ENCODE results near the gene CST7.
"Not testable (repeated sequence)": the region's sequence is repeated elsewhere in the genome, so short reads cannot be mapped to it uniquely, and the experiment has no call there.

The CST7 gene

DNA sequence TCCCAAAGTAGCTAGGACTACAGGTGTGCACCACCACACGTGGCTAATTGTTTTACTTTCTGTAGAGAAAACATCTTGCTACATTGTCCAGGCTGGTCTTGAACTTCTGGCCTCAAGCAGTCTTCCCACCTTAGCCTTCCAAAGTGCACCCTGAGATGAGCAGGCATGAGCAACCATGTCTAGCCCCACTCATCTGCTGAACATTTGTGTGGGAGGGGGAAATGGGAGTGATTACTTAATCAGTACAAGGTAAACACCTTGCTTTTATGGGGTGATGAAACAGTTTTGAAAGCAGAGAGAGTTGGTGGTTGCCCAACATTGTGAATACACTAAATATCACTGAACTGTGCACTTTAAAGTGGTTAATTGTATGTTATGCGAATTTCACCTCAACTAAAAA is 38.2 kb downstream of the CST7 start:
- DNase-seq: no peak

DNA sequence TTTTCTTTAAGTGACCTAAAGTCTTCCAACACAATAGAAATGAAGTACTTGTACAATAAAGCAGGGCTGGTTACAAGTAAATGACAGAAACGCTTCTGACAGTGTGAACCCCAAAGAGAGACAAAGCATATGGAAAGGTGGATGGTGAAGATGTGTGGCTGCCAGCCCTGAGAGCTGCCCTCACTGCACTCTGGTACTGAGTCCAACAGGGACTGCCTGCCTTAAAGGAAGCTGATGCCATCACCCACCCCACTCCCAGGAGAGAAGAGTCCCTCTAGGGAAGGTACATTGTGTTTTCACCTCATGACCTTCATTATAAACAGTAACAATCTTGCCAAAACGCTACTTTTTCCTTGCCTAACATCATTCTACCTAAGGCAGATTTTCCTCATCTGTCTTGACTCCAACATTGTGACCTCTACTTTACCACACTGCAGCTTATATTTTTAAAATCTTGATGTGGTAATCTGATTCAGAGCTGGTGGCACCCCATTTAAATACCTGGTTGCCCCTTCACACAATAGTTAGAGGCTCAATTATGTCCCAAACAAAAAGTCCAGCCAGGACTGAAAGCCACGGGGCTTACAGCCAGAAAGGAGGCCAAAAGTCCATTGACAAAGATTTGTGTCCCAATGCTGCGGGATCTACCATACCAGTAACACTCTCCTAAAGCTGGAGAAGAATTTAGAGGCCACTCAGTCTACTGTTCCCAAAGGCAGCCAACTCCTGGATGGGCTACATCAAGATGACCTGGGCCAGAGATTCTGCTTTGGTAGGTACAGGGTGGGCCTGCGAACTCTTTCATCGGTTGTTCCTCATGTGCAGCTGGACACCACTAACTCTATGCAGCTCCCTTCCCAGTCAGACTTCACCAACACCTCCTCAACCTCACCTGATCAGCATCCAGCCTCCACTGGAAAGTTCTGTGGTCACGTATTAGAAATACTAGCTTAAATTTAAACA is 39.1 kb downstream of the CST7 start:
- no peak for DNase-seq

DNA sequence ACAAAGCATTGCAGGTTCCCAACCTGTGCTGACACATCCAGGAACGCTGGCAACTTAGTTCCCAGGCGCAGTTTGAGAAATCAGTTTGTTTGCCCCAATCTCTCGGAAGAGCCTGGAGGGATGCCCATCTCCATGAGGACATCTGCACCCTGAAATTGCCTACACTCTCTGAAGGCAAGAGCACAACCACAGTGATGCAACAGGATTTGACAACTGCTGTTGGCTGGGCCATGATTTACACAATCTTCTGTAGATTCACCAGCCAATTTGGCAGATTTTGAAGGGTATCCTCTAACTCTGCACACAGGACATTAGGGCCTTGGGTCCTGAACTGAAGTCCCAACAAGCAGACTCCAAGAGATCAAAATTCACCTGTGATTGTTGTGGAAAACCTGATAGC is 40.1 kb downstream of the CST7 start:
- DNase-seq: no peak

DNA sequence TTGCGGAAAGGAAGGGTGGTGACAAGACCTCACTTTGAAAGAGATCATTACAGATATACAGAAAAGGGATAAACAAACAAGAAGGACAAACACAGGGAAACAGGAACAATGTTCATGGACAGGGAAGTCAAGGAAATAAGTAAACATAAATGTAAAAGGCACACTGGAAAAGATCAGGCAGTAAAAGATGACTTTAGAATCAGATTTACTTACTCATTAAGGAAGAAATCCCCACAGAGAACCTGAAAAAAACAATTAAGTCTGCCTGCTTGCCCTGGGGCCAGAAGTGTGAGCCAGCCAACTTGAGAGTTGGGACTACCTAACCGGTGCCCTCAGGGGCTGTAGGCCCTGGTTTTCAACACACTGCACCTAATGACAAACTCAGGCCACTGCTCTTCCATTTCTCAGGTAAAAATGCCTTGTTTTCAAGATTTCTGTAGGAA is 41.8 kb downstream of the CST7 start:
- DNase-seq: no peak

DNA sequence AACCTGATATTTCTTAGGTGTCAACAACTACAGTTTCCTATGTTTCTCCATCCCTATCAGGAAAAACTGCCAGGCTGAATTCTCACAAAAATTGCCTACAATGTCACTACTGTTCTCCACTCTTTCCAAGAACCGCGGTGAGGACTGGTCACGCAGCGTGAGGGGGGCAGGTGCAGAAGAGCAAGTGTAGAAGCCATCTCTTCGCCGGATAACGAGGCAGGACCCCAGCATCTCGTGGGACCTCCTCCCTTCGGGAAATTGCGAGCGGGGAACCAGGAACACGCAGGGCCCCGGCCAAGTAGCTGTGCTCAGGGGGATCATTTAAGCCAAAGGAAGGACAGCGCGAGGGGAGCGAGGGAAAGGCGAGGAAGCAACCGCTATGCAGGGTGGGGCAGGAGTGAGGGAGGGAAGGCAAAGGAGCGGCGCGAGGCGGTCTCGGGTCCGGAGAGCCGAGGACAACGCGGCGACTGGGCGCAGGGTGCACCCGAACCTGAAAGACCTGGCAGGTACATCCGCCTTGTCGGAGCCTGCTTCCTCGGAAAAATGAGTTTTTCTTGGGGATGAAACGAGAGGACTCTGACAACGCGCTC is 42.9 kb downstream of the CST7 start:
- peak in 1 of 3 donors; percentile 41 for DNase-seq

DNA sequence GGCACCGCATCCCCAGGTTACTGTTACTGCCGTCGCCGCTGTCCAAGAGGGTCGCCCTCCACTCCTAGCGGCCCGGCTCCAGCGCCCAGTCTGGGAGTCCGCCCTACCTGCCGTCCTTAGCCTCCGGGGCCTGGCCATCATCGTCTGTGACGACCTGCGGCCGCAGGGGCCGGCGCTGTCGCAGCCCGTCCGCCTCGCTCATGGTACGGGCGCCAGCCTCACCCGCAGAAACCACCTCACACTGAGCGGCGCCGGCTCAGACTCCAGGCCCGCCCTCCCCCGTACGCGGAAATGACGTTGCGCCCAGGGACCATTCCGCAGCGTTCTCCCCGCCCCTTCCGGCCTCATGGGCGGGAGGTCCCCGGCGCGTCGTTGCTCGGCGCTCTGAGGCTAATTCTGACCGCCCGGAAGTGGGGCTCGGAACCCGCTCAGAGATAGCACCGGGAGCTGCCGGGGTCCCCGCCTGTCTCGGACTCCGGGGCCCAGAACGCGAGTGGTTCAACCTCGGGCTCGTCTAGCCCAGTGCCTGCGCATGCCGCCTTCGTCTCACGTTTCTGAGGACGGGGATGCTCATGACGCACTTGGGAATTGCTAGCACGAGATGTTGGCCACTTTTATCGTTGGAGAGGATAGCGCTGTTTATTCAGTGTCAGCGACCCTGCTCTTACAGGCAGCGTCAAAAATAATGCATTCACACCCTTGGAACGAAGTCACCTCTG is 43.6 kb downstream of the CST7 start, which contains the start of gene APMAP:
Gene APMAP, minus strand, starts transcription at position 265 of the 719 bp plus-strand sequence. Its CDS starts 63 bp downstream, at position 202.
- DNase-seq: peak; percentile 95 to 98 (median 98)

DNA sequence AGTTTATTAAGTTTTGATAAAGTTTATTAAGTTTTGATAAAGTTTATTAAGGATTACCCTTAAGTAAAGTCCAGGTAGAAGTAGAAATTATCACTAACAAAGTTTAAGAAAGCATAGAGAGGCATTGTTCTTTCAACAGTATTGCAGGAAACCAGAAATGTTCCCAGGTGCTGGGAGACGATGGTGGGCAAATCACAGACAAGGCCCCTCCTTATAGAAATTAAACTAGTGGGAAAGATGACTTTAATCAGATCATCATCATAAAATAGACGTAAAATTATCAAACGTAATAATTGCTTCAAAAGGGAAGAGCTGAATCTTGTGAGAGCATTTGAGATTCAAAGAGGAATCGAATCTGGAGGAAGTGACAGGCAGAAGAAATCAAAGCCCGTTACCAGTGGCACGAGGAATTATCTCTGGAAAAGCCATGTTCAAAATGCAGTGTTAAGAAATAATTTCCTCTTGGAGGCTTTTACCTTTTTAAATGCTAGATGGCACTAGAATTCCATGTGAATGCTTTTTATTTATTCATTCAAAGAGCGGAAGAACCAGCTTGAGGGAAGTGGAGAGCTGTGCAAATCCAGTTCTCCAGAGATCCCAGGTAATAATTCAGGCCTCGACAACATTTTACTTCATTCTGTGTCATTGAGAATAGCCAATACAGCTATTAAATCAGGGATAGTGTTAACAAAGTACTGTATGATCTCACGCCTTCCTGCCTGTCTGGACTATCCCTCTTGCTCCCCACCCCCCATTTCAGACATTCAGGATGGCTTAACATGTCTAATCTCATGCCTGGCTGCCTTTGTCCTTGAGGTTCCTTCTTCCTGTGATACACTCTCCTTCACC is 44.5 kb downstream of the CST7 start:
- DNase-seq: peak; percentile 21 to 52 (median 38)

DNA sequence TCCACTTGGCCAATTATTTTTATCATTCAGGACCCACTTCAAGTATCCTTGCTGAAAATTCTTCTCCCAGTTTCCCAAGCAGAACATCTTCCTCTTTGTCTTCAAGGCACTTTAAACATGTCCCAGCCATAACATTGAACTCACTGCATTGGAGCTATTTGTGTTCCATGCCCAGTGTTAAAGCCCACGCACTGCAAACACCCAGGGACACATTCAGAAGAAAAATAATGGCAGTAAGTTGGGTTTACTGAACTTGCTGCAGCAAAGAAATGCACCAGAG is 45.1 kb downstream of the CST7 start:
- DNase-seq: no peak

DNA sequence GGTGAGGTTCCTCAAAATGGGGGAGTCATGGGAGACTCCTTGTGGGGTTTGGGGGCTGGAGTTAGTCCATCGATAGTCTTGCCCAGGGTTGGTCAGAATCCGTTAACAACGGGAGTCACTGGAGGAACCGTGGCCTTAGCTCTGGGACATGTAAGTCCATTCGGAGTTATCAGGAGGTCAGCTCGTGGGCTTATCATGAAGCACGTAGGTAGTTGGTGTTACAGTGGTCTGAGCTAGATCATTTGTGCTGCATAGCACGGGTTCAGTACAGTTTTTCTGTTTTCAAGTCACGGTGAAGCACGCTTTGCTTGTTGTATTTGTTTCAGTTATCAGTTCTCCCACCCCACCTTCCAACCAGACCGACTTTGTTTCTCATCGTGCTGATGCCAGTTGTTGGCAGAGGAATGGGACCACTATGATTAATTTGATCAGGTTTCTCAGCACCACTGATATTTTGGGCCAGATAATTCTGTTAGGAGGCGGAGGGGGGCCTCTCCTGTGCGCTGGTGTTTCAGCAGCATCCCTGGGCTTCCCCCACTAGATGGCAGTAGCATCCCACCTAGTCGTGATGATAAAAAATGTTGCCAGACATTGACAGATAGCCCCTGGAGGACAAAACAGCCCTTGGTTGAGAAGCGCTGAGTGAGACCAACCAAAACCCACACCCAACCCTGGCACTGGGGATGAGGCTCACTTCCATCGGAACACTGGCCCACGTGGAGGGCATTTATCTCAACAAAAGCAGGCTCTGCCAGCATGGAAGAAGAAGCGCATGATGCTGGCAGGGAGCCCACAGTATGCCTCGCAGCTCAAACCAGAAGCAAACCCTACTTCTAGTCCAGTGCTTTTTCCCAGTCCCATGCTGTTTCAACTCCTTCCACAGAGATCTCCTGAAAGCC is 45.6 kb downstream of the CST7 start:
- peak; percentile 78 to 86 (median 84) for DNase-seq

DNA sequence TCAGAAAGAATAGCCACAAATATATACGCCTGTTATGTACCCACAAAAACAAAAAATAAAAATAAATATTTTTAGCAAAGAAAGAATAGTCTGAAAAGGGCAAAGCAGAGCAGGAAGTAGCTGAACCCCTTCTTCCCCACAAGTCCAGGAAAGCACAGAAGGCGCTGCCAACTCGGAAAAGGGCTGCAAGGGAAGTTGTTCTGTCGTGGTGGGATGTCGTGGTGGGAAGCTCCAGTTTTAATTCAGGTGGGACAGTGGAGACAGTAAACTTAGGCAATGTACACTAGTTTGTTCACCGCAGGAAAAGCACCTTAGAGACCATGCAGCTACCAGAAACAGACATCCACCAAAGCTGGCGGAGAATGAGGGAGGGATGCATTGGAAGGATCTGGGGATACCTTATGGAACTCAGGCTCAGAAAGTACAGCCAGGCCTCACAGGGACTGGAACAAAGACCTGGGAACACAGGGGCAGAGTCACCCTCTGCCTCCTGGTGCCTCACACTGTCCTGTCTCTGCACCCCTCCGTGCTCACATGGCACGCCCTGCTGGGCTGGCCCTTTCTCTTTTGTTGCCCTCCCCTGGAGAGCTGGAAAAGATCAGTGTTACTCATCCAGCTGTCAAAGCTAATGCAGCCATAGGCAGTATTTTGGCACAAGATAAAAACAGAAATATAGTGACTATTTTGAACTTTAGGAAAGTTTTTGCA is 46.8 kb downstream of the CST7 start:
- DNase-seq: no peak

DNA sequence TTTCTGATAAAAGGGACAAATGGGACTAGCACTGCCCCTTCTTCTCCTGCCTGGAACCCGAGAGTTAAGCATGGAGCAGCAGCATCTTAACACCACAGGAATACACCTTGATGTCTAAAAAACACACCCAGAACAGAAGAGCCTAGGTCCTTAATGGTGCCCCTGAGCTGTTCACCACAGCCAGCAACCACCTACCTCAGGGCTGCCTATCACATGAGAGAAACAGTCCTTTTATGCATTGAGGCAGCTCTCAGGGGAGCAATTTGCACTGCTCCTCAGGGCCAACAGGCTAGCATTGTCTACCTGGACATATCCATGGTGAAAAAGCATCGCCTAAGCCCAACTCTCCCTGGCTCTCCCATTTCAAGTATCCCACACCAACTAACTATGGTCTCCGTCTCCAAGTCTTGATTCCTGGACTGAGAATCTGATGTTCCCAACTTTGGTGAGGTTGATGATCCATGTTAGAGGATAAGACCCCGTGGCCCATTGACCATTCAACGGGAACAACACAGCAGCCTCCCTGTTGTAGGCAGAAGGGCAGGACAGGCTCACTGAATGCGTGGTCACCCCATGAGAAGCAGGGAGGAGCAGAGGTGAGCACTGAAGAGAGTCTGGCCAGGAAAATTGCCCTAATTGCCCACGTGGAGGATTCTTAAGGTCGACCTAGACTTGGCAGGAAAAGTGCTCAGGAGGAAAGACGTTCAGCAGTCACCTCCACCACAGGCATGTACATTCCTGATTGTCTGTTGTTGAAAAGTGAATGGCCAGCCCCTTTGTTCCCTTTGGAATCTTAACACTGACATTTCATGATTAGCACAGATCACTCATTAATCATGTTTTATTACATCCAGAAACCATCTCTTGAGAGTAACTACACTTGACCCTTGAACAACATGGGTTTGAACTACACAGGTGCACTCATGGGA is 47.6 kb downstream of the CST7 start:
- no peak for DNase-seq

DNA sequence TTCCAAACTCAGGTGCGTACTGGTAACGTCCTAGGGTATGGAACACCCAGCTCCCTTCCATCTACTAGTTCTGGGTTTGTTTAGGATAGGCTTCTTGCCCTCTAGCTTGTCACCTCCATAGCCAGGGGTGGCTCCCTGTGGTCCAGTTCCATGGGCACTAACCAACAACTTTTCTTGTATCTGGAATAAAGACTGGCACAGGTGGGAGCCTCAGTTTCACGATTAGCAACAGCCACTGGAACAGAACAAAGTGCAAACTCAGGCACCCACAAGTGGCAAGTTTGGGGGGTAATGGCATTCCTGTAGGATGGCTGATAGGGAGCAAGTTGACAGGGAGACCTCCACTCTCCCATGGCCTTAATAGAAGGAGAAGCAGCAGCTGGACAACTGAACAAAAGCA is 49.1 kb downstream of the CST7 start:
- no peak for DNase-seq

DNA sequence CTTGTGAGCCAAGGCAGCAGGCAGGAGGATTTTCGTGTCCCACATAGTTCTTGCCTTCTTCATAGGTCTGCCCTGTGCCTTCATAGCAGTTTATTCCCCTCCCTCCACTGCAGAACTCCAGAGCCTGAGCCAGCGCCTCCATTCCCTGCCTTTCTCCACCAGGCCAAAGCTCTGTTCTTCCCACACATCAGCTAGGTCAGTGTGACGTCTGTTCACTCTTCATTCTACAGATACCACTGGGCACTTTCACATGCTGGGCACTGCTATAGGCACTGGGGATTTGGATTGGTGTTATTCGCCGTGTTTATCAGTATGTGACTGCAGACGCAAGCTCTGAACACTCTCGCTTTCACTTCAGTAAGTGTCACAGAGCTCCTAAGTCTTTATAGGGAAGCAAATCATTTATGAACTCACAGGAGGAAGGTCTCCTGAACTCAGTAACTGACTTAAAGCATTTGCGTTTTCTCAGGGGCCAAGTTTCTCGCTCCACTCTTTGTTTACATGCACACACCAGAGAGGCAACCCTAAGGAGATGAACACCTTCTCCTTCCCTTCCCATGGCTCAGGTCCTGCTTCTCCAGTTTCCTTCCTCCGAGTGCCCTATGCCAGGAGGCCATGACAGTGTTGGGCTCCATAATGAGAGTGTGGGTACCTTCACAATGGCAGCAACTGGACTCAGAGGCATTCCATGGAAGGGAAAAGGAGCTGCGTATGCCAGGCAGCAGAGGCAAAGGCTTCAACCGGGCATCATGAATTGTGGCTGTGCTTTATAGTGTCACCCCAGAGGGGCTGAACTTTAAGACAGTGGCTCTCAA is 49.8 kb downstream of the CST7 start:
- DNase-seq: no peak

DNA sequence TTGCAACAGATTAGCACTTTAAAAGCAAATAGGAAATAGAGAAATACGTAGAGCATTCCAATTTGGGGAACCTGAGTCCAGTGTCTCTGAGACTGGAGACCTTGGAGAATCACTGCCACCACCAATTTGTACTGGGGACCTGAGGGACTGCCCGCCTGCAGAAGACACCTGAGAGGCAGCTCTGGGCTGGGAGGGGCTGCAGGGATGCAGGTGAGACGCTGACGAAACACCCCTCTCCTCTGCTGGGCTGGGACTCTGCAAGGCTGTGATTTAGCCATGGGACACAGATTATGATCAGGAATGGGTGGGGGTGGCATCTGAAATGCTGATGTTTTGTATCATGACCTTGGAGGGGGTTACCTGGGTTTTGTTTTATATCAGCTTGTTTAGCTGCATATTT is 50.5 kb downstream of the CST7 start:
- DNase-seq: no peak

DNA sequence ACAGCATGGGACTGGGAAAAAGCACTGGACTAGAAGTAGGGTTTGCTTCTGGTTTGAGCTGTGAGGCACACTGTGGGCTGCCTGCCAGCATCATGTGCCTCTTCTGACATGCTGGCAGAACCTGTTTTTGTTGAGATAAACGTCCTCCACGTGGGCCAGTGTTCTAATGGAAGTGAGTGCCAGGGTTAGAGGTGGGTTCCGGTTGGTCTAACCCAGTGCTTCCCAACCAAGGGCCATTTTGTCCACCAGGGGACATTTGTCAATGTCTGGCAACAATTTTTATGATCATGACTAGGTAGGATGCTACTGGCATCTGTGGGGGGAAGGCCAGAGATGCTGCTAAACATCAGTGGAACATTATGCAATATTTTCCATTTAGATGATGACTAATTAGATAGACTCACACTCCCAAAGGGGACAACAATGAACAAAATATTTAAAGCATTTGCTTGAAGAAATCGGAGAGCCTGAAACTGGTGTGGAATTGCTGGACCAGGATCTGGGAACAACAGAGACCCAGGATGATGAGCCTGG is 51.3 kb downstream of the CST7 start:
- no peak for DNase-seq

DNA sequence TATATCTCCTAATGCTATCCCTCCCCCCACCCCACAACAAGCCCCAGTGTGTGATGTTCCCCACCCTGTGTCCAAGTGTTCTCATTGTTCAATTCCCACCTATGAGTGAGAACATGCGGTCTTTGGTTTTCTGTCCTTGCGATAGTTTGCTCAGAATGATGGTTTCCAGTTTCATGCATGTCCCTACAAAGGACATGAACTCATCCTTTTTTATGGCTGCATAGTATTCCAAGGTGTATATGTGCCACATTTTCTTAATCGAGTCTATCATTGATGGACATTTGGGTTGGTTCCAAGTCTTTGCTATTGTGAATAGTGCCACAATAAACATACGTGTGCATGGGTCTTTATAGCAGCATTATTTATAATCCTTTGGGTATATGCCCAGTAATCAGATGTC is 52.3 kb downstream of the CST7 start:
- DNase-seq: not testable (repeated sequence)

DNA sequence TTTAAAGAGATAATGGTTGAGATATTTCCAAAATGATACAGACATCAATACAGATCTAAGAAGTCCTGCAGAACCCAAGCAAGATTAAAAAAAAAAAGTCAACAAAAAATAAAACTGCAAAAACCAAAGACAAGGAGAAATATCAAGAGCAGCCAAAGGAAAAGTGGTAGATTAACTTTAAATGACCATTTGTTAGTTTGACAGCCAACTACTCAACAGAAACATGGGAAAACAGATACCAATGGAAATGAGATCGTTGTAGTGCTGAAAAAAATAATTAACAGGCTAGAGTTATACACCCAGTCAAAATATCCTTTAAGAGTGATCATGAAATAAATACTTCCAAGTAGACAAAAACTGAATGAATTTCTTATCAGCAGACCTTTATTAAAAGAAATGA is 53.9 kb downstream of the CST7 start:
- DNase-seq: no peak

DNA sequence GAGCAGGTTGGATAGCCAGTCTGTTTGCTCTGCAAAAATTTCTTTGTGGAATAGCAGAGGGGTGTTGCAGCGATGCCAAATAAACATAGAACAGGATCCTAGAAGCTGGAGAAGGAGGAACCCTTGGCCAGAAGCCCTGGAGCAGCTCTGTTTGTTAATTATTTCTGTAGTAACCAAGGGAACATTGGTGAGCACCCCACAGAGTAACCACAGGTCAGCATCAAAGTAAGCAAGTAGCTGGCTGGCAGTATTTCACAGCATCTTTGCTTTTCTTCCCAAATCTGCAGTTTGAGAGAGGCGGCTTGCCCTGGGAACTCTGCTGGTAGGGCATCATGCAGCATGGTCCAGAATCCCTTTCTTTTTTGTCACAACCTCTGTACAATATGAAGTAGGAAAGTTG is 56.2 kb downstream of the CST7 start:
- no peak for DNase-seq

DNA sequence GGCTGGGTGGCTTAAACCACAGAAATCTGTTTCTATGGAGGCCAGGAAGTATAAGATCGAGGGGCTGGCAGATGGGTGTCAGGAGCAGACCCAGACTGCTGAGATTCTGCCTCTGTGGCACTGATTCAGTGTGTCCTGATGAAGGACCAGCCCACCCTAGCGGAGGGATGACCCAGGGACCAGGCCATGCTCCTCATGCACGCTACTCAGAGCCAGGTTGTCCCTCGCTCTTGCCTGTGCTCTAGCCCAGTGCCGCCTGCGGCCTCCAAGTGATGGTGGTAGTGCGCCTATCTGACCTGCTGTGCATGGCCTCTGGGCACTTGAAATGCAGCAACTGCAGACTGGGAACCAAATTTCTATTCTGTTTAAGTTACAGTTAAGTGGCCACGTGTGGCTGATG is 56.6 kb downstream of the CST7 start:
- DNase-seq: no peak

All from suppressor macrophage treated with lipopolysaccharide for 1 hour (primary cell).